ENCODE results near the gene ARHGEF19. TPM values are rescaled to one million over a fixed set of nuclear protein-coding genes. Genes with fewer than 3 reads are reported as not detected.

ARHGEF19 gene
- total RNA-seq, 1 experiment from 2014 or later: 13.8 TPM

DNA sequence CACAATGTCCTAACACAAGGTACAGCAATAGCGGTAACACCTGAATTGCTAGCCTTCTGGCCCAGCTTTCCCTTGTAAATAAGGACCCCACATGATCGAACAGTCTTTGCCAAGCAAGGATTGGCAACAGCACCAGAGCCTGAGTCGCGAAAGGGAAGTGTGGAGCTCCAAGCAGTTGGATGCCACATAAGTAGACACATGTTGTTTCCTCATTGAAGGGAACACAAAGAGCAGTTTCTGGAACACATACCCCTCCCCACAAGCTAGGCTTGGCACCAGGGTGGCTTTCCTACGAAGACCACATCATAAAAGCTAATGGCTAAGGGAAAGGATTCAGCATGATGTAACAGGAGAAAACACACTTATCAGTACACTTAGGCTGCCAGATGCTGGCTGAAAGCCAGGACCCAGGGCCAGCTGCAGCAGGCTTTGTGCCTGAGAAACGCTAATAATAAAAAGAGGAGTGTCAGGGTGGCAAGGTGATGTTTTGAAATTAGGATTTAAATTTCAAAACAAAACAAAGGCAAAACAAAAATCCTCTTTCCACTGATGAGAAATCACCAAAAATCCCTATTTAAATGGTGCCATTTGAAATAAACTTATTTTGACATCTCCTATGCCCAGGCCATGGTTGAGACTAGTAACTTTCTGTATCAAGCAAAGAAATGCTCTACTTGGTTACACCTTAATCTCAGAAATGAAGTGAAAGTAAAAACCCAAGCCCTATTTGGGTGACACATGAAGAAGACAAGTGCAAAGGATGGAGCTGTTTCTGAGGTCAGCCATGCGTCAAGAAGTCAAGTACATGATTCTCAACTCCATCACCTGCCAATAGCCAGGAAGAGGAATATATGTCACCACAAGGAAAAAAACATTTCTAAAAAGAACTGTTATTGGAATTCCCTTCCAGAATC lies 36.4 kb upstream of the ARHGEF19 start:
- DNase-seq (peak; percentile 80), ATAC-seq (peak; percentile 55)
- intact Hi-C loops (cut with micrococcal nuclease): no loop called here
- ChIA-PET CTCF (interaction anchor here (0.5 to 0.6 kb wide), 2 partner anchors 31 to 62 kb away, joined by 4 to 6 read pairs; no protein-coding TSS in a partner anchor), POLR2A (ENCODE audit: unreplicated experiment) (interaction anchor here (1.2 kb wide), 1 partner anchor 32 kb away, joined by 3 read pairs; no protein-coding TSS in a partner anchor)
- H3K9me3 ChIP-seq (ENCODE audit: low read length): no peaks in the 10 kb centered on the region
- TF ChIP-seq EZH2 (IDR thresholded peaks at IDR 0.05; ENCODE audit: low read length, unreplicated experiment) (no peak), EZH2phosphoT487 (IDR thresholded peaks at IDR 0.05; ENCODE audit: borderline replicate concordance, low read length) (no peak), CTCF (conservative IDR thresholded peaks at IDR 0.05; ENCODE audit: low read depth, low read length) (no peak)
- H3K79me2 ChIP-seq (ENCODE audit: low read length): no peaks in the 10 kb centered on the region
- H3K27ac ChIP-seq (ENCODE audit: low read length): peak overlapping the region; percentile 52
- peak overlapping the region; percentile 12 for H3K4me2 ChIP-seq (ENCODE audit: low read length)
- H3F3A ChIP-seq (ENCODE audit: low read length, unreplicated experiment): peaks cover 3% of the 10 kb centered on the region
- H3K4me3 ChIP-seq (ENCODE audit: low read length): no peak overlapping the region
- BruUV-seq (replicated peaks): no TSS peak
- H3K36me3 ChIP-seq (ENCODE audit: low read depth, low read length): peaks cover 15% of the 10 kb centered on the region; the same call in 1 of the 2 replicates
- no peak overlapping the region for H3K9ac ChIP-seq (ENCODE audit: low read length)
- H3K4me1 ChIP-seq (ENCODE audit: insufficient read depth, low read length): peaks cover 46% of the 10 kb centered on the region
- H4K20me1 ChIP-seq (ENCODE audit: low read length): 0 out of 2 replicates have a peak, but pooled peaks cover 3% of the 10 kb centered on the region
- no peaks in the 10 kb centered on the region for H3K27me3 ChIP-seq (ENCODE audit: low read length)
- no peaks in the 10 kb centered on the region for H3K9me2 ChIP-seq (replicated peaks; ENCODE audit: low read length)
- H2AFZ ChIP-seq (ENCODE audit: low read length): no peak overlapping the region

DNA sequence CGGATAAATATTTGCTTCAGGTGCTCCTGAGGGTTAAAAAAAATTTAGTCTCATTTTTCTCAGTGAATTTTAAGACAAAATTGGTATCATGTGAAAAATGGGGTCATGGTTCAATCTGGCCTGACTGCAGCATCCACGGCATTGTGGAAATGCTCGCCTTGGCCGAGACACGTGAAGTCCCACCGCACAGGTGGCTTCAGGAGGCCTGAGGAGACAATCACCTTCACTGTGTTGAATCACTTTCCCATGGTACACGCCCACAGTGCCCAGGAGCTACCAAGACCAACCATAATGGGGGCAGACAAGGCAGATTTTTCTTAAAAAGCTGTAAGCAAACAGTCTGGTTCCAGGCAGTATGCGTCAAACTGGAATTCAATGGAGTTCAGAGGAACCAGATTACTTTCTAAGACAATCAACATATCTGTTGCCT lies 35.6 kb upstream of the ARHGEF19 start:
- no TSS peak for BruUV-seq (replicated peaks)
- Histone ChIP-seq H3K9me2 (replicated peaks; ENCODE audit: low read length) (no peaks in the 10 kb centered on the region), H3K4me1 (ENCODE audit: insufficient read depth, low read length) (peaks cover 38% of the 10 kb centered on the region), H3K9me3 (ENCODE audit: low read length) (no peaks in the 10 kb centered on the region), H3F3A (ENCODE audit: low read length, unreplicated experiment) (no peaks in the 10 kb centered on the region), H3K4me3 (ENCODE audit: low read length) (no peak overlapping the region), H4K20me1 (ENCODE audit: low read length) (0 out of 2 replicates have a peak, but pooled peaks cover 3% of the 10 kb centered on the region), H3K27ac (ENCODE audit: low read length) (peak overlapping the region; percentile 52), H3K79me2 (ENCODE audit: low read length) (no peaks in the 10 kb centered on the region), H3K9ac (ENCODE audit: low read length) (no peak overlapping the region), H3K36me3 (ENCODE audit: low read depth, low read length) (peaks cover 15% of the 10 kb centered on the region; the same call in 1 of the 2 replicates), H3K27me3 (ENCODE audit: low read length) (no peaks in the 10 kb centered on the region), H3K4me2 (ENCODE audit: low read length) (peak overlapping the region; percentile 12; the same call in 1 of the 2 replicates), H2AFZ (ENCODE audit: low read length) (no peak overlapping the region)
- ChIA-PET CTCF (no interaction called here), POLR2A (ENCODE audit: unreplicated experiment) (interaction anchor here (1.2 kb wide), 1 partner anchor 31 kb away, joined by 3 read pairs; no protein-coding TSS in a partner anchor)
- DNase-seq (no peak), ATAC-seq (no peak)
- intact Hi-C loops (cut with micrococcal nuclease): no loop called here
- TF ChIP-seq EZH2phosphoT487 (IDR thresholded peaks at IDR 0.05; ENCODE audit: borderline replicate concordance, low read length) (no peak), CTCF (conservative IDR thresholded peaks at IDR 0.05; ENCODE audit: low read depth, low read length) (no peak), EZH2 (IDR thresholded peaks at IDR 0.05; ENCODE audit: low read length, unreplicated experiment) (no peak)
